RPMI8226 (cell line): ENCODE data around the gene TRIP10.
A peak's percentile ranks its signal among the peaks of the same experiment; 100 is the strongest.

Source experiments
- DNase-seq: peaks from one replicate; pipeline ENCODE4 v3.0.0-alpha.2; 2015

Gene TRIP10

DNA sequence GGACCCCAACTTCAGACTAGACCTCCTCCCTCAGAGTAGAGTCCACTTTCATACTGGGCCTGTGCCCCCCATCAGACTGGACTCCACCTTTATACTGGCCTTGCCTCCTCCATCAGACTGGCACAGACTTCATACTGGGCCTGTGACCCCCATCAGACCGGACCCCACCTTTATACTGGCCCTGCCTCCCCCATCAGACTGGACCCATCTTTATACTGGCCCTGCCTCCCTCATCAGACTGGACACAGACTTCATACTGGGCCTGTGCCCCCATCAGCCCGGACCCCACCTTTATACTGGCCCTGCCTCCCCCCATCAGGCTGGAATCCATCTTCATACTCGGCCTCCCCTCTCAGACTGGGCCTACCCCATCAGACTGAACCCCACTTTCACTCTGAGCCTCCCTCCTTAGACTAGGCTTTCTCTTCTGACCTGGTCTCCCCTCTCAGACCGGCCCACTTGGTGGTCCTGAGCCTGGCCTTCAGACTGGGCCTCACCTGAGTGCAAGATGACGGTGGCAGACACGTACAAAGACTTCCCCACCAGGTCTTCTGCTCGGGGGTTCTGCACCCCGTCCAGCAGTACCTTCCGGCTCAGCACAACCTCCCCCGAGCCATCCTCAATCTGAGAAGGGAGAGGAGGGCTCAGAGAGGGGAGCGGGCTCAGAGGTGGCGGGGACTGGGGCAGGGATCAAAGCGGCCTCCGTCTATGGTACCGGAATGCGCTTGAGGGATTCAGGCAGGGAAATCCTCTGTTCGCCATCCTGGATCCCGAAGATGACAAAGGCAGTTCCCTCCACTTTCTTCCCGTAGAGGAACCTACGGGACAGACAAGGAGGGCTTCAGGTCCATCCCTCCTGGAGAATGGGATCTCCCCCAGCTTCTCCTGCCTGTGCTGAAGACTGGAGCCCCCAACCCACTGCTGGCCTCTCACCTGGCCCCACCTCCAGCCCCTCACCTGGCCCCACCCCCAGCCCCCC is 26.5 kb upstream of the TRIP10 start:
- no peak for DNase-seq

- no peak for DNase-seq
Observed at GRCh38 chr19:6713773-6714692, 25.4 kb upstream of the TRIP10 start.

- DNase-seq = no peak
Observed at GRCh38 chr19:6714749-6715555, 24.5 kb upstream of the TRIP10 start.

DNA sequence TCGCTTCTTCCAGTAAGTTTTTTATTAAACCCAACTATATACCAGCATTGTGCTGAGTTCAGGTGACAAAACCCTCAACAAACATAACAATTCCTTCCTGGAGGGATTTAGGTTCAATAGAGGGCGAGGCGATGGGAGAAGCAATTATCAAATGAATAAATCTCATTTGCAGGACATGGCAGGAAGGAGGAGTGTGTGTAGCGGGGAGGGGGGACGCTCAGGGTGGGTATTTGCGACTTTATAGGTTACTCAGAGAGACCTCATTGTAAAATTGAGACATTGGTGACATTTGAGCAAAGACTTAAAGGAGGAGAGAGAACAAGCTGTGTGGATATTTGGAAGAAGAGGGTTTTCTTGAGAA is 22.9 kb upstream of the TRIP10 start:
- DNase-seq = no peak

DNA sequence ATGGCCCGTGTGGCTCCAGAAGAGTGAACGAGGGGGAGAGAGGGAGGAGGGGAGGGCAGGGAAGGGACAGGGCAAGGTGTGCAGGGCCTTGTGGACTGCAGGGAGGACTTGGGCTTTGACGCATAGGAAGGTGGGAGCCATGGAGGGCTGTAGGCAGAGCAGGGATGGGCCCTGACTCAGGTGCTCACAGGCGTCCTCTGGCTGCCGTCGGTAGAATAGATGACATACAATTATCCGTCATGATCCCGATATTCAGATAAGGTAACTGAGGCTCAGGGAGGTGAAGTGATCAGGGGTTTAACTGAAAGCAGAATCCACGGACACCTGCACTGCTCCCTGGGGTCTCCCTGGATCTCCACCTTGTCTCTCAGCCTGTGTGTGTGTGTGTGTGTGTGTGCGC is 22.4 kb upstream of the TRIP10 start:
- DNase-seq = no peak

DNA sequence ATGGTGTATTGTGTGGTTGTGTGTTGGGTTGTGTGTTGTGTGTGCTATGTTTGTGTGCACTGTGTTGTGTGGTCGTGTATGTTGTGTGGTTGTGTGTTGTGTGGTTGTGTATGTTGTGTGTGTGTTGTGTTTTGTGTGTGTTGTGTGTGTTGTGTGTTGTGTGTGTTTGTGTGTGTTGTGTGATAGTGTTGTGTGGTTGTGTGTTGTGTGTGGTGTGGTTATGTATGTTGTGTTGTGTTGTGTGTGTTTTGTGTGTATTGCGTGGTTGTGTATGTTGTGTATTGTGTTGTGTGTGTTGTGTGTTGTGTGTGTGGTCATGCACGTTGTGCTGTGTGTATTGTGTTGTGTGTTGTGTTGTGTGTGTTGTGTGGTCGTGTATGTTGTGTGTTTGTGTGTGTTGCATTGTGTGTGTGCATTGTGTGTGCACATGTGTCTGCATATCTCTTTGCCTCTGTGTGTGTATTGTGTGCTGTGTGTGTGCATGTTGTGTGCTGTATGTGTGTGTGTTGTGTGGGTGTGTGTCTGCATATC is 22.0 kb upstream of the TRIP10 start:
- DNase-seq = no peak

GRCh38 chr19:6718111-6718740 is 21.3 kb upstream of the TRIP10 start:
- DNase-seq = no peak

- peak; percentile 37 for DNase-seq
Observed at GRCh38 chr19:6718741-6719539, 20.5 kb upstream of the TRIP10 start.

DNA sequence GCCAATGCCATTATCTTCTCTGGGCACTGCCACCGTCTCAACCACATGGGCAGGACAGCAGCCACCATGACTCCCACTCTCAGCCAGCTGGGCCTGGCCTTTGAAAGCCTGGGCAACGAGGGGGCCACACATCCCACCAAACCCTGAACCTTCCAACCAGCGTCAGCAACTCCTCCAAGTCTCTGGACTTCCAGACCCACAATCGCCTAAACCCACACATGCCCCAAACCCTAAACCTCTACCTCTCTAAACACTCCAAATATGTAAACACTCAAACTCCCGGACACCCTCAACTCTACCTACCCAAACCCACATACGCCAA is 20.0 kb upstream of the TRIP10 start:
- DNase-seq = no peak

GRCh38 chr19:6719992-6720368 is 19.5 kb upstream of the TRIP10 start:
- DNase-seq = no peak

DNA sequence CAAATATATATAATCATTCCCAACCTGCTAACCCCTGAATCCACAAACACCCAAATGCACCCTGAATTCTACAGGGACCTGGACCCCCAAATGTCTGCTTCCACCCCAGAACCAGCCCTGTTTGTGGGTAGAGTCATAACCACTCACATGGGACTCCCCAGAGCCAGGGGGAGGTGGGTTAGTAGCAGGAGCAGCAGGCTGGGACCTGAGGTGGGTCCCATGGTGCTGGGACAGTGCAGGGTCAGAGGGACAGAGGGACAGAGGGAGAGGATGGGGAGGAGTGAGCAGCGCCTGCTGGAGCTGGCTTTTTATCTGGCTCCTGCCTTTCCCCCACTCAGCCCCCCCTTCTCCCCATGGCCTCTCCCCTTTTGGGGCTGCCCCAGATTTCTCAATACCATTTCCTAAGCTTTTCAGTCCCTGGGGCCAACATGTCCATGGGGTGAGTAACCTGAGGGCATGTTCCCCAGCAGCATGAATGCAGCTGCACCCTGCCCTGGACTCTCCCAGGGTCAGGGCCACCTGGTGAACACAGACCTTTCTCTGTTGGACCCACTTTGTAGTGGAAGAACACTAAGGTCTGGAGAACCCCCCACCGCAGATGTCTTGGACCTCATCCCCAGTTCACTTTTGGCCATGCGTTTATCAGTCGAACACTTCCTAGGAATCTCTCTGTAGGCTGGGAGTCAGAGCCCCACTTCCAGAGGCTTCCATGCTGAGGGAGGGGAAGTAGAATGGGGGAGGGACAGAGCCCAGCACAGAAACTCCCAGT is 18.9 kb upstream of the TRIP10 start, which contains the start of gene C3:
C3 (minus strand) TSS at position 282 of the 769 bp plus-strand sequence; CDS start at position 221, 61 bp downstream.
- DNase-seq = no peak

DNA sequence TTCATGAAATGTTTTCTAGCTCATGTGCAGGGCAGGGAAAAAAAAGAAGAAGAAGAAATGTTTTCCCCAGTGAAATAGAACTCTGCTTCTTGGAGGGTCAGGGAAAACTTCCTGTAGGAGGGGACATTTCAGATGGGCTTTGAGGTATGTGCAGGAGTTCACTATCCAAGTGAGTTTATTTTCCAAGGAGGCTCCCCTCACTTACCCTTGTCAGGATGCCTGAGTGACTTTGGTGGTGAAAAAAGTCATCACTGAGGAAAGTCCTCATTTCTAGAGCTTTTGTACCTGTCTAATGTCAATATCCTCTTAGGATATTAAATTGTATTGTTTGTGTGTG is 18.4 kb upstream of the TRIP10 start:
- no peak for DNase-seq

DNA sequence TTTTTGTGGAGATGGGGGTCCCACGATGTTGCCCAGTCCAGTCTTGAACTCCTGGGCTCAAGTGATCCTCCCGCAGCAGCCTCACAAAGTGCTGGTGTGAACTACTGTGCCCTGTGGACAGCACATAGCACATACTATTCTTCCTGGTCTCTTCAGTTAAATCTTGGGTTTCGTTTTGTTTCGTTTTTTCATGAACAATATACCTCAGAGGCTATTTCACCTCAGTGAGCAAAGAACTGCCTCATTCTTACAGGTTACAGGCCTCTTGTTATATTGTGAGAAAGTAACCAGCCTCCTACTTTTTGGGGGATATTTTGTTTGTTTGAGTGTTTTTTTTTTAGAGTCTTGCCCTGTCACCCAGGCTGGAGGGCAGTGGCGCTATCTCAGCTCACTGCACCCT is 17.7 kb upstream of the TRIP10 start:
- DNase-seq = no peak

GRCh38 chr19:6723108-6723618 is 16.3 kb upstream of the TRIP10 start:
- DNase-seq = no peak

DNA sequence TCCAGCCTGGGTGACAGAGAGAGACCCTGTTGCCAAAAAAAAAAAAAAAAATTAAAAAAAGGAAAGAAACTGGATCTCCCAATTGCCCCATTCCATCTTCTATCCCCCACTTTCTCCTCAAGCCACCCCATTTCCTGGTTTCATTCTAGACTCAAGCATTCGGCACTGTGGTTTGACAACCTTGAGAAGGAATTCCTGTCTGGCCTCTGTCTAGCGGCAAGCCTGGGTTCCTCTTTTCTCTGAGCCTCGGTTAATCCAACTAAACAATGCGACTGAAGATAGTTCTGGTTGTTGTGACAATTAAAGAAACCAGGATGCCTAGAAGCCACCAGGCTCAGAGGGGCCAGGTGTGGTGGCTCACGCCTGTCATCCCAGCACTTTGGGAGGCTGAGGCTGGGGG is 15.7 kb upstream of the TRIP10 start:
- DNase-seq = peak; percentile 45

DNA sequence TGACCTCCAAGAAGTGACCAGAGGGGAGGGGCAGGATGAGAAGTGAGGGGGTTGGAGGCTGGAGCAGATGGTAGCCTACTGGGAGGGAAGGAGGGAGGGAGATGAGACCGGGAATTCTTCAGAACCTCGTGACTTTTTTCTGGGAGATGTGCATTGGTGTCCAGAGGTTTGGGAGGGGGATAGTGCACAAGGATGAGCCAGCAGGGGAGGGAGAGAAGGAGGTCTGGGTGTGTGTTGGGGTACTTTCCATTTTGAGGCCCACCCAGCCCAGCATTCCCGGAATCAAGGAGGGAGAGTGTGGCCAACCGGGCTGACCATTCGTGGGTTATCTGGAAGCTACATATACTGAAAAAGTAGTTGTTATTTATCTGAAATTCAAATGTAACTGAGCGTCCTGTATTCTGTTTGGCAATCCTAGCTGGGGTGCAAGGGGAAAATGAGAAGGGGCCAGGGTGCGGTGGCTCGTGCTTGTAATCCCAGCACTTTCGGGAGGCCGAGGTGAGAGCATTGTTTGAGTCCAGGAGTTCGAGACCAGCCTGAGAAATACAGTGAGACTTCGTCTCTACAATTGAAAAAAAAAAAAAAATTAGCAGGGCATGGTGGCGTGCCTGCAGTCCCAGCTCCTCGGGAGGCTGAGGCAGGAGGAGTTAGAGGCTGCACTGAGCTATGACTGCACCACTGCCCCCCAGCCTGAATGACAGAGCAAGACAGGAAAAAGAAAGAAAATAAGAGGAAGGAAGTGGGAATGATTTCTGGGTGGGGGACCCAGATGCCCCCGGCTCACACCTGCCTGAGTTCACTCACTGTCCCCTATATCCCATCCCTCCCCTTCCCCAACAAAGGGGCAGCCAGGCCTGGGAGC is 14.6 kb upstream of the TRIP10 start:
- no peak for DNase-seq

GRCh38 chr19:6725513-6726231 is 13.8 kb upstream of the TRIP10 start:
- DNase-seq = no peak

GRCh38 chr19:6728346-6728745 is 11.1 kb upstream of the TRIP10 start:
- peak; percentile 56 for DNase-seq
